Pons (tissue), 1 donor: ENCODE data around the gene RHOBTB3.

Experiments used
- DNase-seq: peaks from one replicate; pipeline ENCODE4 v3.0.0-alpha.2; 2016; ENCODE audit warnings: low spot score

The RHOBTB3 gene

GRCh38 chr5:95841914-95842812 is 111.0 kb downstream of the RHOBTB3 start:
- no peak for DNase-seq

- peak; percentile 84 for DNase-seq
Observed at GRCh38 chr5:95842854-95843544, 111.9 kb downstream of the RHOBTB3 start.

- no peak for DNase-seq
Observed at GRCh38 chr5:95843733-95844223, 112.6 kb downstream of the RHOBTB3 start.

- no peak for DNase-seq
Observed at GRCh38 chr5:95845391-95845790, 114.3 kb downstream of the RHOBTB3 start.
